AG09319 (cell line): Measurements from ENCODE around the gene SLC39A8.

Experiments used
- DNase-seq: peaks from one replicate; pipeline ENCODE4 v3.0.0-alpha.2; 2010; ENCODE audit warnings: low read depth; ENCODE audit errors: extremely low read depth
- TF ChIP-seq, protein P1 (sequence below): IDR thresholded peaks from 2 replicates; pipeline ENCODE4 v1.5.1; 2011; ENCODE audit warnings: low read depth, mild to moderate bottlenecking, inconsistent platforms, low read length, moderate library complexity

SLC39A8 gene

GRCh38 chr4:102259081-102259480 lies 86.2 kb downstream of the SLC39A8 start:
- DNase-seq = no peak
- TF ChIP-seq, protein P1, sequence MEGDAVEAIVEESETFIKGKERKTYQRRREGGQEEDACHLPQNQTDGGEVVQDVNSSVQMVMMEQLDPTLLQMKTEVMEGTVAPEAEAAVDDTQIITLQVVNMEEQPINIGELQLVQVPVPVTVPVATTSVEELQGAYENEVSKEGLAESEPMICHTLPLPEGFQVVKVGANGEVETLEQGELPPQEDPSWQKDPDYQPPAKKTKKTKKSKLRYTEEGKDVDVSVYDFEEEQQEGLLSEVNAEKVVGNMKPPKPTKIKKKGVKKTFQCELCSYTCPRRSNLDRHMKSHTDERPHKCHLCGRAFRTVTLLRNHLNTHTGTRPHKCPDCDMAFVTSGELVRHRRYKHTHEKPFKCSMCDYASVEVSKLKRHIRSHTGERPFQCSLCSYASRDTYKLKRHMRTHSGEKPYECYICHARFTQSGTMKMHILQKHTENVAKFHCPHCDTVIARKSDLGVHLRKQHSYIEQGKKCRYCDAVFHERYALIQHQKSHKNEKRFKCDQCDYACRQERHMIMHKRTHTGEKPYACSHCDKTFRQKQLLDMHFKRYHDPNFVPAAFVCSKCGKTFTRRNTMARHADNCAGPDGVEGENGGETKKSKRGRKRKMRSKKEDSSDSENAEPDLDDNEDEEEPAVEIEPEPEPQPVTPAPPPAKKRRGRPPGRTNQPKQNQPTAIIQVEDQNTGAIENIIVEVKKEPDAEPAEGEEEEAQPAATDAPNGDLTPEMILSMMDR = no peak

DNA sequence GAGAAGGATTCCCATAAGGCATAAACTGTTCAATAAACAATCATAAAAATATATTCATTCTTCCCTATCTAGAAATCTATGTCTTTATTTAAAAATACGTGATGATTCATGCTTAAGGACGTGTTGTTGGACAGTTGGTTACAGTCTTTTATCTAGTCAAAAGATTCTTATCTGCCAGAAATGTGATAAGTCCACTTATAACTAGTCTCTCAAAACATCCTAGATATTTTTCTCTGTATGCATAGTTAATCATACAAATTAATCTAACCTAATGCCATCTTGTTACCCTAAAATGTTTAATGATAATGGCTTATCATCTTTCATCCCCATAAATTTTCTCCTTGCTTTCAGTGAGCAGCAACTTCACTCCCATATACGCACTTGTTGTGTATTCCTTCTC lies 89.0 kb downstream of the SLC39A8 start:
- no peak for DNase-seq
- TF ChIP-seq, protein P1 = no peak

DNA sequence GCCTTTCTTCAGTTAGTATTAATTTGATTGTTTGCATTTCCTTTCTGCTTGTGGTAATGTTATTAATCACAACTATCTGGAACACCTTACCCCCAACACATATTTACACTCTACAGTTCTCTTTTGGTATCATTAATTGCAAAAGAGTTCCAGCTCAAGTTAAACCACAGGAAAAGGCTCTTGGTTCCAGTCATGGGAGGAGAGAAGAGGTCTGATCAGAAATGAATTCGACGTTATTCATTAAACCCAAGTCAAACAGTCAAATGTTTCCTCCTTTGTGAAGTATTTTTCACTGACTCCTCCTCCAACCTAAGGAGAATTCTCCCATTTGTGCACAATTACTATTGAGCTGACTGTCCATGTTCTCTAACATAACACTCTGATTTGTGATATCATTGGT lies 91.4 kb downstream of the SLC39A8 start:
- DNase-seq = no peak
- TF ChIP-seq, protein P1 = no peak

GRCh38 chr4:102252171-102252570 lies 93.1 kb downstream of the SLC39A8 start:
- TF ChIP-seq, protein P1 = no peak
- DNase-seq = no peak

DNA sequence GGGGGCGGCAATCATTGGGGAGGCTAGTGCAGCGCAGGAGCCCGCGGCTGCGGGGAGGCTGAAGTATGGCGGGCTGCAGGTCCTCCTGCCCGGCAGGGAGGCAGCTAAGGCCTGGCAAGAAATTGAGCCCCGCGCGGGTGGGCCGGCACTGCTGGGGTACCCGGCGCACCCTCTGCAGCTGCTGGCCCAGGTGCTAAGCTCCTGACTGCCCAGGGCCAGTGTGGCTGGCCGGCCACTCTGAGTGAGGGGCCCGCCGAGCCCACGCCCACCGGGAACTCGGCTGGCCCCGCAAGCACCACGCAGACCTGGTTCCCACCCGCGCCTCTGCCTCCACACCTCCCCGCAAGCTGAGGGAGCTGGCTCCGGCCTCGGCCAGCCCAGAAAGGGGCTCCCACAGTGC lies 94.9 kb downstream of the SLC39A8 start:
- DNase-seq = no peak
- TF ChIP-seq, protein P1 = no peak

- TF ChIP-seq, protein P1 = no peak
- no peak for DNase-seq
These were observed 98.2 kb downstream of the SLC39A8 start for GRCh38 chr4:102247041-102247440.

DNA sequence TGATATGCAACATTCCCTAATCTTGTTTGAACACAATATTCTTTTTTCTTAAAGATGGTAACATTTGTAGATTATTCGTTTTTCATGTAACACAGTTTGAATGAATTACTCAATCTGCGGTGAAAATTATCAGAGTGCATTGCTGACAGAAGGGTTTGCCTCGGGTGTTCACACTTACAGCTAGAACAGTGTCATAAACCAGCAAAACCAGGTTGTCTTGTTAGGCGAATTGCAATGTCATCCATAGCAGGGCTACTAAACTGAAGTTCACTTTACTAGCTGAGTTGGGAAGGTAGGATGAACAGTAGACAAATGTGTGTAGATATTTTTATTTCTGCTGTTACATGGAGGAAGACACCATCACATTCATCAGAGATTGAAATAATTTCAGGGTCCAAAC lies 98.9 kb downstream of the SLC39A8 start:
- TF ChIP-seq, protein P1 = no peak
- no peak for DNase-seq
